Calu3 (cell line): ENCODE data around the gene MTERF4. TPM values are rescaled to one million over a fixed set of nuclear protein-coding genes. Genes with fewer than 3 reads are reported as not detected.

Experiments used
- BruUV-seq: library from RNA; stranded (reverse); fragments of 400-500 nt; replicated peaks from 2 replicates; lab custom pipeline; 2021; lab: Mats Ljungman, UMichigan
- CTCF ChIA-PET: fragments of 300-600 bp; sonication (Branson Sonifier 250); formaldehyde crosslinking; loops from one replicate; lab custom pipeline; 2022; ENCODE audit warnings: antibody characterized with exemption; lab: Charles Lee
- DNase-seq: peaks from one replicate; pipeline ENCODE4 v3.0.0; 2022
- H3K27ac Mint-ChIP-seq: one replicate; pipeline ENCODE4 v1.8.0; 2022; ENCODE audit warnings: mixed read lengths; ENCODE audit not compliant: unreplicated experiment
- H3K27me3 Mint-ChIP-seq: one replicate; pipeline ENCODE4 v1.8.0; 2022; ENCODE audit warnings: mixed read lengths; ENCODE audit not compliant: unreplicated experiment
- H3K36me3 Mint-ChIP-seq: one replicate; pipeline ENCODE4 v1.8.0; 2022; ENCODE audit warnings: mild to moderate bottlenecking, moderate library complexity, mixed read lengths; ENCODE audit not compliant: insufficient read depth, unreplicated experiment
- H3K4me1 Mint-ChIP-seq: one replicate; pipeline ENCODE4 v1.8.0; 2022; ENCODE audit warnings: mild to moderate bottlenecking, low read depth, mixed read lengths; ENCODE audit not compliant: unreplicated experiment
- H3K4me3 Mint-ChIP-seq: one replicate; pipeline ENCODE4 v1.8.0; 2022; ENCODE audit warnings: mild to moderate bottlenecking, low read depth, moderate library complexity, mixed read lengths; ENCODE audit not compliant: unreplicated experiment
- H3K9me3 Mint-ChIP-seq: one replicate; pipeline ENCODE4 v1.8.0; 2022; ENCODE audit warnings: low read depth, mixed read lengths; ENCODE audit not compliant: unreplicated experiment
- intact Hi-C: fragments of 100-400 bp; cut with micrococcal nuclease; formaldehyde crosslinking; loops from one replicate; pipeline ENCODE4 v1.10.0; 2022; ENCODE audit not compliant: unreplicated experiment
- total RNA-seq: library from RNA; stranded (reverse); gene quantifications from 2 replicates; pipeline ENCODE4 v1.2.3, GENCODE V29; 2022
- TF ChIP-seq, protein P1 (sequence below): fragments of 200-600 bp; IDR thresholded peaks from one replicate; pipeline ENCODE4 v1.8.0; 2022; ENCODE audit warnings: antibody characterized with exemption; ENCODE audit not compliant: unreplicated experiment

The MTERF4 gene
- total RNA-seq, 1 experiment from 2014 or later, result 33.6 TPM

DNA sequence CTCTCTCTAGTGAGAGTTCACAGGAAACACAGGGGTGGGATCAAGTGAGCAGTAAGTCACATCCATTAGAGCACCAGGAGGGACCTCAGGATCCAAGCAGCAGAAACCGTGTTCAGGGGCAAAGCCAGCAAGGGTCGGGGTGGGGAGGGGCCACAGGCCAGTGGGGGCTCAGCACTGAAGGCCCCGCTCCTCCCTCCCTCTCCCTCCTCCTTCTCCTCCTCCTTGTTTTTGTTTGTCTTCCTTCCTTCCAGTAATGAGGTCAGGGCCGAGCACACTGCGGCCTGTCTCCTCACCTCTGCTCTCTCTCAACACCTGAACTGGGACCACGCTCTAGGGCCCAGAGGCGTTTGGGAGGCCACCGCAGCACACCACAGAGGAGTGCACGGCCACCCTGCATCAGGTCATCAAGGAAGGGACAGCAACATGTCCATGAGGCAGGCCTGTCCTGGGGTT, 20.9 kb downstream of the MTERF4 start:
- Mint-ChIP-seq H3K27me3 (no peaks in the 10 kb centered on the region), H3K4me3 (no peak overlapping the region), H3K36me3 (no peaks in the 10 kb centered on the region), H3K4me1 (no peaks in the 10 kb centered on the region), H3K9me3 (no peaks in the 10 kb centered on the region), H3K27ac (no peak overlapping the region)
- TF ChIP-seq, protein P1, sequence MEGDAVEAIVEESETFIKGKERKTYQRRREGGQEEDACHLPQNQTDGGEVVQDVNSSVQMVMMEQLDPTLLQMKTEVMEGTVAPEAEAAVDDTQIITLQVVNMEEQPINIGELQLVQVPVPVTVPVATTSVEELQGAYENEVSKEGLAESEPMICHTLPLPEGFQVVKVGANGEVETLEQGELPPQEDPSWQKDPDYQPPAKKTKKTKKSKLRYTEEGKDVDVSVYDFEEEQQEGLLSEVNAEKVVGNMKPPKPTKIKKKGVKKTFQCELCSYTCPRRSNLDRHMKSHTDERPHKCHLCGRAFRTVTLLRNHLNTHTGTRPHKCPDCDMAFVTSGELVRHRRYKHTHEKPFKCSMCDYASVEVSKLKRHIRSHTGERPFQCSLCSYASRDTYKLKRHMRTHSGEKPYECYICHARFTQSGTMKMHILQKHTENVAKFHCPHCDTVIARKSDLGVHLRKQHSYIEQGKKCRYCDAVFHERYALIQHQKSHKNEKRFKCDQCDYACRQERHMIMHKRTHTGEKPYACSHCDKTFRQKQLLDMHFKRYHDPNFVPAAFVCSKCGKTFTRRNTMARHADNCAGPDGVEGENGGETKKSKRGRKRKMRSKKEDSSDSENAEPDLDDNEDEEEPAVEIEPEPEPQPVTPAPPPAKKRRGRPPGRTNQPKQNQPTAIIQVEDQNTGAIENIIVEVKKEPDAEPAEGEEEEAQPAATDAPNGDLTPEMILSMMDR, result no peak
- DNase-seq, result no peak
- no TSS peak for BruUV-seq
- CTCF ChIA-PET, result no interaction called here
- intact Hi-C loops, result no loop called here

DNA sequence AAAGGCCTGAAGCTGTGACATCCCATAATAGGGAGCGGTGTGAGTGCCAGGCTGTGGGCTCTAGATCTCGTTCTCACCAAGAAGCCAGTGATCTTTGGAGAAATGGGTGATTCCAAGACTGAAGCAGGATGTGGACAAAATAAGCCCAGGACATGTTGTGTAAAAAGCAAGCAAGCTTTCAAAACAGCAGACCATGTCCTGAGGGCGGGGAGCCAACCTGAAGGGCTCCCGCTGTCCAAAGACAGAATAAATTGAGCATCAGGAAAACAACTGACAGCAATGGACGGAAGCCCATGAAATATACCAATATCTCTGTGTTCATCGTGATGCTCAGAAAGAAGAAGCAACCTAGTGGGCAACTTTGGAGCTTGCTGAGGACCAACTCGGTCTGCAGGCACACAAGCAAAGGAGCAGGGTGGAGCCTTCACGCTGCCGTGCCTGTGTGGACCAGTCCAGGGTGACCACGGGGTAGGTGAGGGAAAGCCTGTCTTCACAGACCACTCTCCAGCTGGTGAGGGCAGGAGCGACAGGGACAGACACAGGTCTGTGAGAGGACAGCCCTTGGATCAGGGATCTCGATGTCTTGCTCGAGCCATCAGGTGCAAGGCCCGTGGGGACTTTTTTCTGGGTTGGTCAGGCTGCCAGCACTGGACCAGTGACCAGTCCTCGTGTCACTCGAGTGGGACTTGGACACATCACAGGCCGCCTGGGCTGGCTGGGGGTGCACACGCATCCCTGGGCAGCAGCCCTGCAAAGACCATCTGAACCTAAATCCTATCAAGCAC, 21.5 kb downstream of the MTERF4 start:
- TF ChIP-seq, protein P1, result no peak
- Mint-ChIP-seq H3K4me1 (no peaks in the 10 kb centered on the region), H3K4me3 (no peak overlapping the region), H3K36me3 (no peaks in the 10 kb centered on the region), H3K9me3 (no peaks in the 10 kb centered on the region), H3K27ac (no peak overlapping the region), H3K27me3 (no peaks in the 10 kb centered on the region)
- intact Hi-C loops, result no loop called here
- DNase-seq, result no peak
- BruUV-seq, result no TSS peak
- CTCF ChIA-PET, result interaction anchor here (0.5 kb wide), 1 partner anchor 20 kb away, joined by 4 read pairs; no protein-coding TSS in a partner anchor

DNA sequence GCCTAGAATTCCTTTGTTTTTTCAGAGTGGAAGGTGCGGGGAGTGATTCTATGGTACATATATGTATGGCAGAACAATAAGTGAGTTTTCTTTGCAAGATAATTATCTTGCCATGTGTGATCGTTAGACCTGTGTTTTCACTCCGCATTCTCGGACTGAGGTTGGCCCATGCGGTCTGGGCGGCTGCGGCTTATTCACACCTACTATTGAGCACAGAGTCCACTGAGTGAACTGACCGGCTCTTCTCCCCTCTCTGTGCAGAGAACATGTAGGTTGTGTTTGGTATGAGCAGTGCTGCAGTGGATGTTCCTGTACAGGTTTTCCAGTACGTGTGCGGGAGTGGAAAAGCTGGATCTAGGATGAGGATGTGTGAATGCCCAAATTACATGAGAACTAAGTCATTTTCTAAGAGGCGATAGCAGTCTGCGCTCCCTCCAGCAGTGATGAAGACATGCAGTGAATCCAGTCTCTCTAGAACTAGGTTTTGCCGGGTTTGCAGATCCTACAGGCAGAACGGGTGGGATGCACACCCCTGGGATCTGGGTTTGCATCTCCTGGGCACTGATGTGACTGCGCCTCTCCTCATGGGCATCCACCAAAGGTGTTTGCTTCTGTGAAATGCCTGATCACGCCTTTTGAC, 27.1 kb downstream of the MTERF4 start:
- no peak for DNase-seq
- CTCF ChIA-PET, result no interaction called here
- no peak overlapping the region for H3K27ac Mint-ChIP-seq
- H3K27me3 Mint-ChIP-seq, result no peaks in the 10 kb centered on the region
- no peaks in the 10 kb centered on the region for H3K36me3 Mint-ChIP-seq
- H3K4me1 Mint-ChIP-seq, result no peaks in the 10 kb centered on the region
- BruUV-seq, result no TSS peak
- intact Hi-C loops, result no loop called here
- TF ChIP-seq, protein P1, result no peak
- H3K4me3 Mint-ChIP-seq, result no peak overlapping the region
- no peaks in the 10 kb centered on the region for H3K9me3 Mint-ChIP-seq

DNA sequence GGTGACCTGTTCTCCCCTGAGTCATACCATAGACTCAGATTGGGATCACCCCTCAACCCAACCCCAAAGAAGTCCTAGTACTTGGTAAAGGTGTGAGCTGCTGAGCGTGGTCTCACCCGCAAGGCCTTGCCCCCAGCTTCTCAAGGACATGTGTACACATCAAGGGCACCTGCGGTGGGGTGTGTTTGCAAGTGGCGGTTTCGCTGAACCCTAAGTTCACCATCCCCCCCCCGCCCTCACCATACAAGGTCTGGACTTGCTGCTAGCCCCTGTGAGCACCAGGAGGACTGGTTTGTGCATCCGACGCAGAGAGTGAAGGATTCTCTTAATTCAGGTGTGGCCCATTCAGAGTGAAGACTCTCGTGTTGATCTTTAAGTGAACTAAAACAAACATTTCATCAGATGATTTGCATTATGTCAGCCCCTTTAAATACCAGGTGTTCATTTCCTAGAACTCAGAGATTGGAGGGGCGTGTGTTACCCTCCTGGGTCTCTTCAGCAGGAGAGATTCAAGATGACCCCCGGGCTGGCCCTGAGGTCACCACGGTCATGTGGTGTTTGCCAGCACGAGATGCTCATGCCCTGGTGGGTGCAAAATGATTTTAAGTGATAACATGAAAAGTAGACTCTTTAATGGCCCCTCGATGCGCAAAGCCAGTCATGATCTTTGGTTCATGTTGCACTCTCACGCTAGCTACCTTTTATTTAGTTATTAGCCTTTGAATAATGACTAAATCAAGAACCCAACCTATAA, 27.8 kb downstream of the MTERF4 start:
- H3K9me3 Mint-ChIP-seq, result no peaks in the 10 kb centered on the region
- no peaks in the 10 kb centered on the region for H3K4me1 Mint-ChIP-seq
- BruUV-seq, result no TSS peak
- DNase-seq, result no peak
- CTCF ChIA-PET, result interaction anchor here (0.7 kb wide), 1 partner anchor 161 kb away, joined by 3 read pairs; no protein-coding TSS in a partner anchor
- no peak overlapping the region for H3K27ac Mint-ChIP-seq
- H3K36me3 Mint-ChIP-seq, result no peaks in the 10 kb centered on the region
- TF ChIP-seq, protein P1, result no peak
- intact Hi-C loops, result no loop called here
- no peaks in the 10 kb centered on the region for H3K27me3 Mint-ChIP-seq
- H3K4me3 Mint-ChIP-seq, result no peak overlapping the region
